GM18907 (cell line): Measurements from ENCODE around the gene XRCC6.
"Not testable (repeated sequence)": the region's sequence is repeated elsewhere in the genome, so short reads cannot be mapped to it uniquely, and the experiment has no call there.

Source experiments
- ATAC-seq: cut with Tn5 transposase; IDR thresholded peaks from one replicate; pipeline ENCODE4 v1.9.1; 2021; ENCODE audit warnings: mild to moderate bottlenecking, moderate library complexity; ENCODE audit not compliant: unreplicated experiment

The XRCC6 gene

GRCh38 chr22:41598081-41598480 lies 23.0 kb upstream of the XRCC6 start:
- no peak for ATAC-seq

DNA sequence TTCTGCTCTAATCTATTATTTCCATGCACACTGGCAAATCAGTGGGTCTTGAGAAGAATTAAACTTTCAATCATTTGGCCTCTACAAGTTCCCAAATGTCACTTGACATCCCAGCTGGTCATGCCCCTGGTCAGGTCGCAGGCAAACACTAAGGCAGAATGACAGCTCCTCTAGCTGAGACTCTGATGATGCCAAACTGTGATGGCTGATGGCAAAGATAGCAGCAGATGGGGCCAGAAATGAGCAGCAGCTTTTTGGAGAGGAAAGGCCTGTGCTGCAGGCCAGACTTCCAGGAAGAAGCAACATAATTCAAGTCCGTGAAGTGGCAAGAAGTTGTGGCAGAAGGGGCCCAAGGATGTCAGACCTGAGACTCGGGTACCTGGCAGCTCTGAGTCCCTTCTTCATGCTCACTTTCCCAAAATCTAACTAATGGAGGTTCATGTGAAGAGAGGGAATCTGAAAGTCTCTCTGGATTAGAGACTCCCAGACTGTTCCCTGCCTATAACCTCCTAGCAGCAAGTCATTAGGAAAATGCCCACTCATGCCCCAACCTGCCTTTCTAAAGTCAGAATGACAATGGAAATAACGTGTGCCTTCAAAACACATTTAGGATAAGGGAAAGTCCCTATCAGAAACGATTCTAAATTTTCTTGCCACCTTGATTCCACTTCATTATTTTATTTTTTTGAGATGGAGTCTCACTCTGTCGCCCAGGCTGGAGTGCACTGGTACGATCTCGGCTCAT lies 22.0 kb upstream of the XRCC6 start:
- ATAC-seq, result no peak

DNA sequence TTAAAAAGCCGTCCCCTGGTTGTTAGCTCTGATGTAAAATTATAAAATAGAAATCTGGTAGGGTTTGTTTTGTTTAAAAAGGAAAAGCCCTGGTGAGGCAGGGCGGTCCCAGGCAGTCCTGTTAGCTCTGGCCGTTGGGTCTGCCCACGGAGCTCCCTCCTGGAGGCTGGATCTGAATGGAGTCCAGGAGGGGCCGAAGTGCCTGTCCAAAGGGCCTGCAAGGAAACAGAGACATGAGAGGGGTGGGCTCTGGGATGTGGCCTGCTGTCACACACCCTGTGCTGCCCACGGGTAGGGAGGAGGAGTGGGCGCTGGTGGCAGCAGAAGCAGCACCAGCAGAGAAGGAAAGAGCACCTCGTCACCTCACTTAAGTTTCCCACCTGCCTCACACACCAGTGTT lies 20.1 kb upstream of the XRCC6 start:
- ATAC-seq, result no peak

- ATAC-seq, result peak; percentile 85
Measured at GRCh38 chr22:41603873-41604332, 17.2 kb upstream of the XRCC6 start.

GRCh38 chr22:41608386-41608785 lies 12.7 kb upstream of the XRCC6 start:
- ATAC-seq, result no peak

DNA sequence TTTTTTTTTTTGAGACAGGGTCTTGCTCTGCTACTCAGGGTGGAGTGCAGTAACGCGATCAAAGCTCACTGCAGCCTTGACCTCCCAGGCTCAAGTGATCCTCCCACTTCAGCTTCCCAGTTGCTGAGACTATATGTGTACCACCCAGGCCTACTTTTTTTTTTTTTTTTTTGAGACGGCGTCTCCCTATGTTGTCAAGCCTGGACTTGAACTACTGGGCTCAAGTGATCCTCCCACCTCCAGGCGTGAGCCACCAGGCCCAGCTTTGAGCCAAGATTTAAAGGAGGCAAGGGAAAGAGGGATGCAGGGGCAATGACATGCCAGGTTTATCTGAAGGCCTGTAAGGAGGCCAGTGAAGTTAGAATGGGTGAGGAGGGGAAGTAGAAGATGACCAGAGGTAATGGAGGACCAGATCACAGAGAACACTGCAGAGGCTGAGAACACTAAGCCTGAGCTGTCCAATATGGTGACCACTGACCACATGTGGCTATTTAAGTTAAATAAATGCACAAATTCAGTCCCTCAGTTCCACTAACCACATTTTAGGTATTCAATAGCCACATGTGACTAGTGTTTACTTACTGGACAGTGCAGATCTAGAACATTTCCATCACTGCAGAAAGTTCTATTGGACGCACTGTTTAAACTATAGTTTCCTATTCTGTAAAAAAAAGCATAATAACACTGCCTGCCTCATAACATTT lies 8.3 kb upstream of the XRCC6 start:
- no peak for ATAC-seq

- no peak for ATAC-seq
Measured at GRCh38 chr22:41613456-41613855, 7.6 kb upstream of the XRCC6 start.

DNA sequence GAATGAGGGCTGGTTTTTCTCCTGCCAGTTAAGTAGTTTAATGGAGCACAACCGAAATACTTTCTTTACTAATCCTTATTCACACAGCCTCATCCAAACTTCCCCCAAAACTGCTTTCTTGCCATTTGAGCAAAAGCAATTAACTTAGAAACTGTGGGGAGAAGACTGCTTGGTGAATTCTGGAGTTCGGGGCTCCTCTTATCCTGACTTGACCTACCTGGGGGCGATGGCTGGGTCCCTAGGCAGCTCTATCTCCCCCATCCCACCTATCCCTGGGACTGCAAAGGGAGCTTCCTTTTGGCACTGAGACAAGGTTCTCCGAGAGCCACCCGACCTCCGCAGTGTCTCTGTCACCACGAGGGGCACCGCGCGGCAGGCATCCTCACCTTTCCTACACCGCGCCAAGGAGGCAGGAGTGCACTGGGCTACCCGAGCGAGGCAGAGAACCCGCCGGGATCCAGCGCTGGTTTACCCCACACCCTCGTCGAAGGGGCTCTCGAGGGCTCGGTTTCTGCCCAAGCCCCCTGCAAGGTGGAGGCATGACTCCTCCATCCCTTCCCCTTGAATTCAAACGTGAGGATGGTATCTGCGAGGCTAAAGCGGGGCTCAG lies 1.0 kb upstream of the XRCC6 start:
- ATAC-seq, result peak; percentile 21

DNA sequence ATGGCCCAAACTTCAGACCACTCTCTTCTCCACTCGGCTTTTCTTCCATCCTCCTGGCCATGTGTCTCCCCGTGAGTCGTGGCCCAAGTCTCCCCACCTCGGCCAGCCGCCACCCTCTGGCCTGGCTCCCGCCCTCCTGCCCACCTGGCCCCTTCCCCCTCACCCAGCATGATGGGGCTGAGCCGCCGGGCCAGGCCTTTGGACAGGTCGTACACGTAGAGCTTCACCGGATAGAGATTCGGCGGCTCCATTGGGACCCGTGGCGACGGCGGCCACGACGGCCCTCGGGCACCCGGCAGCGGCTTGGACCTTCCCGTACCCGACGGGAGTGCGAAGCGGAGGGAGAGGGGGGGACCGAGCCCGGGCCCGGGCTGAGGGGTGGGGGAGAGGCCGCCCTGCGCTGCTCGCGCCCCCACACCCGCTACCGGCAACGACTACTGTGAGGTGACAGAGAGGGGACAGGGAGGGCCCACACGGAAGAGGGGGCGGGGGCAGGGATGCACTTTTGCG lies 451 bp upstream of the XRCC6 start, which contains the start of gene DESI1:
TSS of gene DESI1 (minus strand) at position 455 of the 510 bp plus-strand sequence. CDS start at position 251, 204 bp downstream.
- peak; percentile 37 for ATAC-seq

GRCh38 chr22:41621911-41622179 lies 750 bp downstream of the XRCC6 start:
- no peak for ATAC-seq

DNA sequence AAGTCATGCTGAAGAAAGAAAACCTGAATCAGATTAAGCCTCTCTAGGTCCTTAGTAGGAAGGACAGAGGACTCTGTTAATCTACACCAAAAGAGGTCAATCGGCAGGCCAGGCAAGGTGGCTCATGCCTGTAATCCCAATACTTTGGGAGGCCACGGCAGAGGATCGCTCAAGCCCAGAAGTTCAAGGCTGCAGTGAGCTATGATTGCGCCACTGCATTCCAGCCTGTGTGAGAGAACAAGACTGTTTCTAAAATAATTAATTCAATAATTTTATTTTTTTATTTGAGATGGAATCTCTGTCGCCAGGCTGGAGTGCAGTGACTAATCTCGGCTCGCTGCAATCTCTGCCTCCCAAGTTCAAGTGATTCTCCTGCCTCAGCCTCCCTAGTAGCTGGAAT lies 4.5 kb downstream of the XRCC6 start:
- no peak for ATAC-seq

- ATAC-seq, result not testable (repeated sequence)
Measured at GRCh38 chr22:41631115-41631514, 10.0 kb downstream of the XRCC6 start.

DNA sequence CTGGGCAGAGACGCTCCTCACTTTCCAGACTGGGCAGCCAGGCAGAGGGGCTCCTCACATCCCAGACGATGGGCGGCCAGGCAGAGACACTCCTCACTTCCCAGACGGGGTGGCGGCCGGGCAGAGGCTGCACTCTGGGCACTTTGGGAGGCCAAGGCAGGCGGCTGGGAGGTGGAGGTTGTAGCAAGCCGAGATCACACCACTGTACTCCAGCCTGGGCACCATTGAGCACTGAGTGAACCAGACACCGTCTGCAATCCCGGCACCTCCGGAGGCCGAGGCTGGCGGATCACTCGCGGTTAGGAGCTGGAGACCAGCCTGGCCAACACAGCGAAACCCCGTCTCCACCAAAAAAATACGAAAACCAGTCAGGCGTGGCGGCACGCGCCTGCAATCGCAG lies 10.5 kb downstream of the XRCC6 start:
- not testable (repeated sequence) for ATAC-seq

- not testable (repeated sequence) for ATAC-seq
Measured at GRCh38 chr22:41634610-41635009, 13.5 kb downstream of the XRCC6 start.

- ATAC-seq, result no peak
Measured at GRCh38 chr22:41636467-41636866, 15.4 kb downstream of the XRCC6 start.

DNA sequence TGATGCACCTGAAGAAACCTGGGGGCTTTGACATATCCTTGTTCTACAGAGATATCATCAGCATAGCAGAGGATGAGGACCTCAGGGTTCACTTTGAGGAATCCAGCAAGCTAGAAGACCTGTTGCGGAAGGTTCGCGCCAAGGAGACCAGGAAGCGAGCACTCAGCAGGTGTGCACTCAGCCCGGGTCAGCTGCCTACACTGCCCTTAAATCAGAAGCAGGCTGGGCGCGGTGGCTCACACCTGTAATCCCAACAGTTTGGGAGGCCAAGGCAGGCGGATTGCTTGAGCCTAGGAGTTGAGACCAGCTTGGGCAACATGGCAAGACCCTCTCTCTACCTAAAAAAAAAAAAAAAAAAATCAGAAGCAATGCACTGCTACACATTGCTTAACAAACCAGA lies 16.5 kb downstream of the XRCC6 start:
- not testable (repeated sequence) for ATAC-seq

DNA sequence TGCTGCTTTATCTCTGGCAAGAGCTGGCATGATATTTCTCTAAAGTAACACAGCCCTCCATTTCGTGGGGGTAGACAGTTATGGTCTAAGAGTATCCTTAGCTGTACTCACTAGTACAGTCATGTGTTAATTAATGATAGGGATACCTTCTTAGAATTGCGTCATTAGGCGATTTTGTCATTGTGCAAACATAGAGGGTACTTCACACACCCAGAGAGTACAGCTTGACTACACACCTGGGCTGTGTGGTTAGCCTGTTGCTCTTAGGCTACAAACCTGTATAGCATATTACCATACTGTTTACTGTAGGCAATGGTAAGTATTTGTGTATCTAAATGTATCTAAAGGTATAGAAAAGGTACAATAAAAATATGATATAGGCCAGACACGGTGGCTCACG lies 17.0 kb downstream of the XRCC6 start:
- ATAC-seq, result no peak

DNA sequence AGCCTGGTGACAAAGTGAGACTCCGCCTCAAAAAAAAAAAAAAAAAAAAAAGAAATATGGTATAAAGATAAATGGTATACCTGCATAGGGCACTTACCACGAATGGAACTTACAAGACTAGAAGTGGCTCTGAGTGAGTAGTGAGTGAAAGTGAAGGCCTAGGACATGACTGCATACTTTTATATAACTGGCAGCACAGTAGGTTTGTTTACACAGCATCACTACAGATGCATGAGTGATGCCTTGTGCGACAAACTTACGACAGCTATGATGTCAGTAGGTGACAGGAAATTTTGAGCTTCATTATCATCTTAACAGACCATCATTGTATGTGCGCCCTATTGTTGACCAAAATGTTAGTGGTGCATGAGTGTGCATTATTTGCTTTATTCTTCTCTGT lies 17.7 kb downstream of the XRCC6 start:
- ATAC-seq, result no peak

GRCh38 chr22:41641854-41642253 lies 20.8 kb downstream of the XRCC6 start:
- no peak for ATAC-seq

DNA sequence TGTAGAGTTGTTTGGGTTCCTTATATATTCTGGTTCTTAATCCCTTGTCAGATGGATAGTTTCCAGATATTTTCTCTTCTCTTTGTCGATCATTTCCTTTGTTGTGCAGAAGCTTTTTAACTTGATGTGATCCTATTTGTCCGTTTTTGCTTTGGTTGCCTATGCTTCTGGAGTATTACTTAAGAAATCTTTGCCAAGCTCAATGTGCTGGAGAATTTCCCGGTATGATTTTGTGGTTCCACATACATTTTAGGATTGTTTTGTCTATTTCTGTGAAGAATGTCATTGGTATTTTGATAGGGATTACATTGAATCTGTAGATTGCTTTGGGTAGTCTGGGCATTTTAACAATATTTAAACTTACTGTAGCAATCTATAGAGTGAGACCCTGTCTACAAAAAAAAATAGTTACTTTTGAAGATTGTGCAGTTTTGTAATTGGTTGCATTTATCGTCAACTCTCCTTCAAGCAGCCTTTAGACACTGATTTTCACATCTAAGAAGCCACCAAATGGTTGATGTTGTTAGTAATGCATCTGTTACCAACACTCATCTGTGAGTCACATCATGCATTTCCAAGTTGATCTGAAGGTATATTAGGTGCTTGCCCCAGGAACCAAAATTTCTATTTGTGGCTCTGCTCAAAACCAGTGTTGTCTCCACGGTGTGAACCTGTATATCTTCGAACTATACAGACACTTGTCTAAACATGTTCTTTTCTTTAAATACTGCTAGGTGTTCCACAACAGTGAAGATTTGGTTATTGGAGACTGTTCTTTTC lies 21.4 kb downstream of the XRCC6 start:
- ATAC-seq, result no peak

- ATAC-seq, result no peak
Measured at GRCh38 chr22:41647771-41648170, 26.7 kb downstream of the XRCC6 start.
